ENCODE data around the gene UBL4A. TPM values are rescaled to one million over a fixed set of nuclear protein-coding genes. Genes with fewer than 3 reads are reported as not detected.

The UBL4A gene
- total and polyA plus RNA-seq, 9 of the 15 experiments (the other 6 are each of a cell fraction or from before 2014, with no cell fraction given) = 15.2 to 140 (median 100) TPM

GRCh38 chrX:154436983-154437752 is 49.2 kb downstream of the UBL4A start, which contains the start of gene GDI1 (continued):
- TF ChIP-seq PHF8 (IDR thresholded peaks at IDR 0.05; ENCODE audit: borderline replicate concordance, low read length) (peak; percentile 72; the same call in 1 of the 2 replicates), POLR2B (IDR thresholded peaks at IDR 0.05; ENCODE audit: low read depth, partially characterized antibody) (no peak), DLX4 (CRISPR knock-in tag; IDR thresholded peaks at IDR 0.05) (no peak), SMAD4 (CRISPR knock-in tag; conservative IDR thresholded peaks at IDR 0.05) (peak; percentile 91), ZNF584 (CRISPR knock-in tag; IDR thresholded peaks at IDR 0.05; ENCODE audit: low read depth) (no peak), PHF20 (IDR thresholded peaks at IDR 0.05; ENCODE audit: partially characterized antibody) (no peak), SRSF9 (IDR thresholded peaks at IDR 0.05; ENCODE audit: borderline replicate concordance, low read depth, low read length) (no peak), RBBP5 (IDR thresholded peaks at IDR 0.05; ENCODE audit: borderline replicate concordance, insufficient read depth, low read length, poor library complexity, severe bottlenecking) (peak; percentile 50), POLR2A (conservative IDR thresholded peaks at IDR 0.05) (peak; percentile 26; the same call in 1 of the 2 replicates), XRCC4 (IDR thresholded peaks at IDR 0.05; ENCODE audit: extremely low read depth, insufficient read depth, insufficient read length) (no peak), TAL1 (IDR thresholded peaks at IDR 0.05) (no peak), E2F5 (CRISPR knock-in tag; IDR thresholded peaks at IDR 0.05) (no peak)
- TF ChIP-seq, protein P1, sequence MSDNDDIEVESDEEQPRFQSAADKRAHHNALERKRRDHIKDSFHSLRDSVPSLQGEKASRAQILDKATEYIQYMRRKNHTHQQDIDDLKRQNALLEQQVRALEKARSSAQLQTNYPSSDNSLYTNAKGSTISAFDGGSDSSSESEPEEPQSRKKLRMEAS (CRISPR knock-in tag; IDR thresholded peaks at IDR 0.05) = no peak
